ENCODE measurements around the gene RBM15. TPM values are rescaled to one million over a fixed set of nuclear protein-coding genes. Genes with fewer than 3 reads are reported as not detected.

The RBM15 gene
- total and polyA plus RNA-seq, 4 donors: 3.6 to 55.4 (median 15.2) TPM

- no peak overlapping the region for H3K9ac ChIP-seq (ENCODE audit: insufficient read depth in 1 of 2, low read length in 2 of 2)
- H3K4me1 ChIP-seq (ENCODE audit: control insufficient read depth in 5 of 5, insufficient read depth in 5 of 5, low read length in 5 of 5): peaks cover 0 to 3% (median 0%) of the 10 kb centered on the region in 5 donors
- peaks cover 3 to 16% (median 6%) of the 10 kb centered on the region in 4 donors for H3K36me3 ChIP-seq (ENCODE audit: control insufficient read depth in 4 of 4, insufficient read depth in 4 of 4, low read length in 4 of 4)
- ATAC-seq (ENCODE audit: insufficient read depth, low FRiP score) (peak; percentile 62), DNase-seq (peak in 2 of 3 donors; percentile 31 to 47)
- no peaks in the 10 kb centered on the region for H3K9me3 ChIP-seq (ENCODE audit: control insufficient read depth in 4 of 4, insufficient read depth in 3 of 4, low read length in 3 of 4)
- H3K27ac ChIP-seq (ENCODE audit: low read depth in 1 of 2, low read length in 1 of 2): peak overlapping the region in 1 of 2 donors; percentile 73
- WGBS, 2 donors: 24 to 44% methylated on average over 10 of the region's 10 CpGs
- H3K4me3 ChIP-seq: no peak overlapping the region
- no peaks in the 10 kb centered on the region for H3K27me3 ChIP-seq (ENCODE audit: control insufficient read depth in 3 of 3, insufficient read depth in 3 of 3, low read length in 2 of 3)
- no peak for TF ChIP-seq CTCF (IDR thresholded peaks at IDR 0.05; ENCODE audit: control extremely low read depth, extremely low read depth)
Observed at GRCh38 chr1:110380672-110381283, 41.6 kb downstream of the RBM15 start.

- 38 to 59% methylated on average over 5 of the region's 5 CpGs for WGBS, 2 donors
- Histone ChIP-seq H3K36me3 (ENCODE audit: control insufficient read depth in 4 of 4, insufficient read depth in 4 of 4, low read length in 4 of 4) (peaks cover 3 to 6% (median 3%) of the 10 kb centered on the region in 4 donors), H3K4me3 (no peak overlapping the region), H3K9ac (ENCODE audit: insufficient read depth in 1 of 2, low read length in 2 of 2) (no peak overlapping the region), H3K9me3 (ENCODE audit: control insufficient read depth in 4 of 4, insufficient read depth in 3 of 4, low read length in 3 of 4) (no peaks in the 10 kb centered on the region), H3K27ac (ENCODE audit: low read depth in 1 of 2, low read length in 1 of 2) (peak overlapping the region in 1 of 2 donors; percentile 33), H3K27me3 (ENCODE audit: control insufficient read depth in 3 of 3, insufficient read depth in 3 of 3, low read length in 2 of 3) (no peaks in the 10 kb centered on the region), H3K4me1 (ENCODE audit: control insufficient read depth in 5 of 5, insufficient read depth in 5 of 5, low read length in 5 of 5) (peaks cover 0 to 3% (median 0%) of the 10 kb centered on the region in 5 donors)
- DNase-seq: no peak
- TF ChIP-seq CTCF (IDR thresholded peaks at IDR 0.05; ENCODE audit: control extremely low read depth, extremely low read depth): no peak
- no peak for ATAC-seq (ENCODE audit: insufficient read depth, low FRiP score)
Observed at GRCh38 chr1:110383251-110383990, 44.2 kb downstream of the RBM15 start.

GRCh38 chr1:110384581-110385321, 45.6 kb downstream of the RBM15 start:
- no peak overlapping the region for H3K27ac ChIP-seq (ENCODE audit: low read depth in 1 of 2, low read length in 1 of 2)
- DNase-seq (no peak), ATAC-seq (ENCODE audit: insufficient read depth, low FRiP score) (no peak)
- no peak for TF ChIP-seq CTCF (IDR thresholded peaks at IDR 0.05; ENCODE audit: control extremely low read depth, extremely low read depth)
- no peaks in the 10 kb centered on the region for H3K9me3 ChIP-seq (ENCODE audit: control insufficient read depth in 4 of 4, insufficient read depth in 3 of 4, low read length in 3 of 4)
- no peaks in the 10 kb centered on the region for H3K27me3 ChIP-seq (ENCODE audit: control insufficient read depth in 3 of 3, insufficient read depth in 3 of 3, low read length in 2 of 3)
- no peak overlapping the region for H3K4me3 ChIP-seq
- peaks cover 0 to 3% (median 0%) of the 10 kb centered on the region in 5 donors for H3K4me1 ChIP-seq (ENCODE audit: control insufficient read depth in 5 of 5, insufficient read depth in 5 of 5, low read length in 5 of 5)
- 88 to 93% methylated on average over 19 of the region's 19 CpGs for WGBS, 2 donors
- no peak overlapping the region for H3K9ac ChIP-seq (ENCODE audit: insufficient read depth in 1 of 2, low read length in 2 of 2)
- peaks cover 0 to 6% (median under 1%) of the 10 kb centered on the region in 4 donors for H3K36me3 ChIP-seq (ENCODE audit: control insufficient read depth in 4 of 4, insufficient read depth in 4 of 4, low read length in 4 of 4)

Measured in lung (tissue), 12 donors.